GM23338 (cell line): ENCODE measurements around the gene NSMCE4A. TPM values are rescaled to one million over a fixed set of nuclear protein-coding genes. Genes with fewer than 3 reads are reported as not detected.

ENCODE experiments used
- ATAC-seq: fragments of 200-7000 bp; cut with Tn5 transposase; 3 replicates; pipeline ENCODE4 v1.9.1; 2020
- DNase-seq: peaks from one replicate; pipeline ENCODE4 v3.0.0-alpha.2; 2015; ENCODE audit warnings: low spot score
- H2AFZ ChIP-seq: fragments of 200-600 bp; sonication (generic); 2 replicates; pipeline ENCODE4 v1.8.0; 2016; ENCODE audit warnings: antibody characterized with exemption, mild to moderate bottlenecking, moderate library complexity
- H3F3A ChIP-seq: fragments of 200-600 bp; sonication (generic); replicated peaks from 2 replicates; pipeline ENCODE4 v1.8.0; 2017; ENCODE audit warnings: antibody characterized with exemption, mixed run types, low read depth
- H3K27ac ChIP-seq: fragments of 200-600 bp; sonication (generic); 2 replicates; pipeline ENCODE4 v1.6.1; 2016; ENCODE audit warnings: low read depth
- H3K27me3 ChIP-seq: fragments of 200-600 bp; sonication (generic); 2 replicates; pipeline ENCODE4 v1.8.0; 2016; ENCODE audit warnings: mild to moderate bottlenecking, mixed run types, moderate library complexity; ENCODE audit not compliant: insufficient read depth
- H3K36me3 ChIP-seq: fragments of 200-600 bp; sonication (generic); 2 replicates; pipeline ENCODE4 v1.8.0; 2016; ENCODE audit warnings: mild to moderate bottlenecking; ENCODE audit not compliant: insufficient read depth
- H3K4me1 ChIP-seq: fragments of 200-600 bp; sonication (generic); 2 replicates; pipeline ENCODE4 v1.8.0; 2016; ENCODE audit warnings: mild to moderate bottlenecking, moderate library complexity; ENCODE audit not compliant: insufficient read depth
- H3K4me2 ChIP-seq: fragments of 200-600 bp; sonication (generic); 2 replicates; pipeline ENCODE4 v1.7.1; 2017; ENCODE audit warnings: mixed run types
- H3K4me3 ChIP-seq: fragments of 200-600 bp; sonication (generic); 2 replicates; pipeline ENCODE4 v1.6.1; 2016; ENCODE audit warnings: mixed run types
- H3K79me2 ChIP-seq: fragments of 200-600 bp; sonication (generic); replicated peaks from 2 replicates; pipeline ENCODE4 v1.8.0; 2017; ENCODE audit warnings: mild to moderate bottlenecking; ENCODE audit not compliant: insufficient read depth
- H3K9me2 ChIP-seq: fragments of 200-600 bp; sonication (generic); 2 replicates; pipeline ENCODE4 v1.8.0; 2017; ENCODE audit not compliant: insufficient read depth
- H4K20me1 ChIP-seq: fragments of 200-600 bp; sonication (generic); replicated peaks from 2 replicates; pipeline ENCODE4 v1.8.0; 2017; ENCODE audit warnings: mild to moderate bottlenecking; ENCODE audit not compliant: insufficient read depth
- H3K27ac Mint-ChIP-seq: 2 replicates; pipeline ENCODE4 v1.8.0; 2020; ENCODE audit warnings: inconsistent platforms, mild to moderate bottlenecking, moderate library complexity, mixed read lengths
- H3K27me3 Mint-ChIP-seq: 3 replicates; pipeline ENCODE4 v1.8.0; 2022; ENCODE audit warnings: low read depth, mild to moderate bottlenecking, moderate library complexity, mixed read lengths, inconsistent platforms; ENCODE audit not compliant: insufficient read depth, poor library complexity
- H3K36me3 Mint-ChIP-seq: 3 replicates; pipeline ENCODE4 v1.8.0; 2021; ENCODE audit warnings: low read depth, mild to moderate bottlenecking, inconsistent platforms, moderate library complexity, mixed read lengths
- H3K4me1 Mint-ChIP-seq: 3 replicates; pipeline ENCODE4 v1.8.0; 2020; ENCODE audit warnings: mild to moderate bottlenecking, inconsistent platforms, mixed read lengths
- H3K4me3 Mint-ChIP-seq: 3 replicates; pipeline ENCODE4 v1.8.0; 2021; ENCODE audit warnings: moderate library complexity, mild to moderate bottlenecking, inconsistent platforms, mixed read lengths
- H3K9me3 Mint-ChIP-seq: 3 replicates; pipeline ENCODE4 v1.8.0; 2020; ENCODE audit warnings: moderate library complexity, mild to moderate bottlenecking, inconsistent platforms, mixed read lengths
- CREB1 ChIP-seq: fragments of 250-450 bp; sonication (Bioruptor Pico); IDR thresholded peaks from 2 replicates; pipeline ENCODE4 v1.5.0; 2020; ENCODE audit warnings: low read depth, mild to moderate bottlenecking, moderate library complexity
- EZH2 ChIP-seq: fragments of 200-600 bp; sonication (generic); IDR thresholded peaks from one replicate; pipeline ENCODE4 v1.8.0; 2017; ENCODE audit warnings: antibody characterized with exemption, mild to moderate bottlenecking, low read depth; ENCODE audit not compliant: unreplicated experiment
- EZH2phosphoT487 ChIP-seq: fragments of 200-600 bp; sonication (generic); IDR thresholded peaks from one replicate; pipeline ENCODE4 v1.8.1; 2018; ENCODE audit warnings: antibody characterized with exemption; ENCODE audit not compliant: unreplicated experiment
- JUNB ChIP-seq: IDR thresholded peaks from one replicate; pipeline ENCODE4 v1.6.1; 2016; ENCODE audit warnings: antibody characterized with exemption; ENCODE audit not compliant: unreplicated experiment
- POLR2AphosphoS5 ChIP-seq: IDR thresholded peaks from 2 replicates; pipeline ENCODE4 v1.6.1; 2016; ENCODE audit warnings: antibody characterized with exemption, low read depth
- STAT1 ChIP-seq: IDR thresholded peaks from one replicate; pipeline ENCODE4 v1.6.1; 2016; ENCODE audit warnings: antibody characterized with exemption; ENCODE audit not compliant: unreplicated experiment
- ZNF114 ChIP-seq: fragments of 250-450 bp; sonication (Bioruptor Pico); IDR thresholded peaks from 2 replicates; pipeline ENCODE4 v1.5.0; 2020; ENCODE audit warnings: mild to moderate bottlenecking, moderate library complexity
- polyA plus RNA-seq: library from polyadenylated mRNA; unstranded; fragments of >200 nt; fragmentation: Nextera tagmentation; extraction: Ambion mirVana; gene quantifications from 2 replicates; pipeline ENCODE4 v1.2.1, GENCODE V29; 2016
- total RNA-seq: library from RNA; depleted of rRNA; stranded (reverse); fragments of >200 nt; shearing (Covaris generic); gene quantifications from 2 replicates; pipeline ENCODE4 v1.2.3, GENCODE V29; 2014
- TF ChIP-seq, protein P1 (sequence below): fragments of 250-450 bp; sonication (Bioruptor Pico); IDR thresholded peaks from 2 replicates; pipeline ENCODE4 v1.5.0; 2020; ENCODE audit warnings: mild to moderate bottlenecking, moderate library complexity
- TF ChIP-seq, protein P2 (sequence below): IDR thresholded peaks from one replicate; pipeline ENCODE4 v1.6.1; 2018; ENCODE audit warnings: antibody characterized with exemption; ENCODE audit not compliant: unreplicated experiment
- TF ChIP-seq, protein P3 (sequence below), 2 experiments: fragments of 200-600 bp in 1 of 2; sonication (generic) in 1 of 2; conservative IDR thresholded peaks; 2 replicates each; pipeline versions ENCODE4 v1.5.1 to v1.6.1; 2016 to 2017; ENCODE audit warnings: antibody characterized with exemption in 2 of 2, low read depth in 2 of 2, mild to moderate bottlenecking in 2 of 2, moderate library complexity in 1 of 2

NSMCE4A gene
- total and polyA plus RNA-seq, 2 experiments from 2014 or later, result 84.8 to 94.9 TPM

DNA sequence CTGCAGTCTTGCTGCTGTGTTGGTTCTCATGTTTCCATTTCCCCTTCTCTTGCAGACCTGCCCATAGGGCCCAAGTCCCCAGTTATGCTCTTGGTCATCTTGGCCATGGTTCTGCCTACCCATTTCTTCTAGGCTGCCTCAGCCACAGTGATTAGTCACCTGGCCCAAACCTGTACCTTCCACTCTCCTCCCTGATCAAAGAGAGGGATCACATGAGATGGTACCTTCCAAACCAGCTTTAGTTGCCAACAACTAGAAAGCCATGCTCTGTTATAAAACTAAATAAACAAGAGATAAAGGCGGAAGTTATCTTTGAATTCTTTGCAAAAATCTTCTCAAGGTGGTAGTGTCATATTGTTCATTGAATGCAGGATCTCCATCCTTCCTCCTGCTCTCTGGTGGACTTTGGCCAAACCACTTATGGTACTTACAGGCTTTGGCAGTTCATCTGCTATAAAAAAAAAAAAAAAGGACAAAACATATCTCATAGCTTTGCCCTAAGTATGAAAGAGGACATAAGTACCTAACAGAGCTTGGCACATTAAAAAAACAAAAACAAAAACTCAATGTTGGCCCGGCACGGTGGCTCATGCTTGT is 39.7 kb upstream of the NSMCE4A start:
- peaks cover 7% of the 10 kb centered on the region for H3K27me3 Mint-ChIP-seq
- Histone ChIP-seq H3K4me1 (peaks cover 15% of the 10 kb centered on the region), H3K36me3 (no peaks in the 10 kb centered on the region), H4K20me1 (no peaks in the 10 kb centered on the region), H3K4me2 (no peak overlapping the region), H3K27me3 (no peaks in the 10 kb centered on the region), H3K4me3 (no peak overlapping the region), H3F3A (no peaks in the 10 kb centered on the region), H2AFZ (no peak overlapping the region), H3K9me2 (no peaks in the 10 kb centered on the region), H3K27ac (no peak overlapping the region), H3K79me2 (no peaks in the 10 kb centered on the region)
- H3K27ac Mint-ChIP-seq, result no peak overlapping the region
- TF ChIP-seq EZH2phosphoT487 (no peak), CREB1 (CRISPR knock-in tag) (no peak), JUNB (no peak), EZH2 (no peak), STAT1 (no peak), POLR2AphosphoS5 (no peak), ZNF114 (CRISPR knock-in tag) (no peak)
- TF ChIP-seq, protein P1, sequence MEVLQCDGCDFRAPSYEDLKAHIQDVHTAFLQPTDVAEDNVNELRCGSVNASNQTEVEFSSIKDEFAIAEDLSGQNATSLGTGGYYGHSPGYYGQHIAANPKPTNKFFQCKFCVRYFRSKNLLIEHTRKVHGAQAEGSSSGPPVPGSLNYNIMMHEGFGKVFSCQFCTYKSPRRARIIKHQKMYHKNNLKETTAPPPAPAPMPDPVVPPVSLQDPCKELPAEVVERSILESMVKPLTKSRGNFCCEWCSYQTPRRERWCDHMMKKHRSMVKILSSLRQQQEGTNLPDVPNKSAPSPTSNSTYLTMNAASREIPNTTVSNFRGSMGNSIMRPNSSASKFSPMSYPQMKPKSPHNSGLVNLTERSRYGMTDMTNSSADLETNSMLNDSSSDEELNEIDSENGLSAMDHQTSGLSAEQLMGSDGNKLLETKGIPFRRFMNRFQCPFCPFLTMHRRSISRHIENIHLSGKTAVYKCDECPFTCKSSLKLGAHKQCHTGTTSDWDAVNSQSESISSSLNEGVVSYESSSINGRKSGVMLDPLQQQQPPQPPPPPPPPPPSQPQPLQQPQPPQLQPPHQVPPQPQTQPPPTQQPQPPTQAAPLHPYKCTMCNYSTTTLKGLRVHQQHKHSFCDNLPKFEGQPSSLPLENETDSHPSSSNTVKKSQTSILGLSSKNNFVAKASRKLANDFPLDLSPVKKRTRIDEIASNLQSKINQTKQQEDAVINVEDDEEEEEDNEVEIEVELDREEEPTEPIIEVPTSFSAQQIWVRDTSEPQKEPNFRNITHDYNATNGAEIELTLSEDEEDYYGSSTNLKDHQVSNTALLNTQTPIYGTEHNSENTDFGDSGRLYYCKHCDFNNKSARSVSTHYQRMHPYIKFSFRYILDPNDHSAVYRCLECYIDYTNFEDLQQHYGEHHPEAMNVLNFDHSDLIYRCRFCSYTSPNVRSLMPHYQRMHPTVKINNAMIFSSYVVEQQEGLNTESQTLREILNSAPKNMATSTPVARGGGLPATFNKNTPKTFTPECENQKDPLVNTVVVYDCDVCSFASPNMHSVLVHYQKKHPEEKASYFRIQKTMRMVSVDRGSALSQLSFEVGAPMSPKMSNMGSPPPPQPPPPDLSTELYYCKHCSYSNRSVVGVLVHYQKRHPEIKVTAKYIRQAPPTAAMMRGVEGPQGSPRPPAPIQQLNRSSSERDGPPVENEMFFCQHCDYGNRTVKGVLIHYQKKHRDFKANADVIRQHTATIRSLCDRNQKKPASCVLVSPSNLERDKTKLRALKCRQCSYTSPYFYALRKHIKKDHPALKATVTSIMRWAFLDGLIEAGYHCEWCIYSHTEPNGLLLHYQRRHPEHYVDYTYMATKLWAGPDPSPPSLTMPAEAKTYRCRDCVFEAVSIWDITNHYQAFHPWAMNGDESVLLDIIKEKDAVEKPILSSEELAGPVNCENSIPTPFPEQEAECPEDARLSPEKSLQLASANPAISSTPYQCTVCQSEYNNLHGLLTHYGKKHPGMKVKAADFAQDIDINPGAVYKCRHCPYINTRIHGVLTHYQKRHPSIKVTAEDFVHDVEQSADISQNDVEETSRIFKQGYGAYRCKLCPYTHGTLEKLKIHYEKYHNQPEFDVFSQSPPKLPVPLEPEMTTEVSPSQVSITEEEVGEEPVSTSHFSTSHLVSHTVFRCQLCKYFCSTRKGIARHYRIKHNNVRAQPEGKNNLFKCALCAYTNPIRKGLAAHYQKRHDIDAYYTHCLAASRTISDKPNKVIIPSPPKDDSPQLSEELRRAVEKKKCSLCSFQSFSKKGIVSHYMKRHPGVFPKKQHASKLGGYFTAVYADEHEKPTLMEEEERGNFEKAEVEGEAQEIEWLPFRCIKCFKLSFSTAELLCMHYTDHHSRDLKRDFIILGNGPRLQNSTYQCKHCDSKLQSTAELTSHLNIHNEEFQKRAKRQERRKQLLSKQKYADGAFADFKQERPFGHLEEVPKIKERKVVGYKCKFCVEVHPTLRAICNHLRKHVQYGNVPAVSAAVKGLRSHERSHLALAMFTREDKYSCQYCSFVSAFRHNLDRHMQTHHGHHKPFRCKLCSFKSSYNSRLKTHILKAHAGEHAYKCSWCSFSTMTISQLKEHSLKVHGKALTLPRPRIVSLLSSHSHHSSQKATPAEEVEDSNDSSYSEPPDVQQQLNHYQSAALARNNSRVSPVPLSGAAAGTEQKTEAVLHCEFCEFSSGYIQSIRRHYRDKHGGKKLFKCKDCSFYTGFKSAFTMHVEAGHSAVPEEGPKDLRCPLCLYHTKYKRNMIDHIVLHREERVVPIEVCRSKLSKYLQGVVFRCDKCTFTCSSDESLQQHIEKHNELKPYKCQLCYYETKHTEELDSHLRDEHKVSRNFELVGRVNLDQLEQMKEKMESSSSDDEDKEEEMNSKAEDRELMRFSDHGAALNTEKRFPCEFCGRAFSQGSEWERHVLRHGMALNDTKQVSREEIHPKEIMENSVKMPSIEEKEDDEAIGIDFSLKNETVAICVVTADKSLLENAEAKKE, result no peak
- TF ChIP-seq, protein P2, sequence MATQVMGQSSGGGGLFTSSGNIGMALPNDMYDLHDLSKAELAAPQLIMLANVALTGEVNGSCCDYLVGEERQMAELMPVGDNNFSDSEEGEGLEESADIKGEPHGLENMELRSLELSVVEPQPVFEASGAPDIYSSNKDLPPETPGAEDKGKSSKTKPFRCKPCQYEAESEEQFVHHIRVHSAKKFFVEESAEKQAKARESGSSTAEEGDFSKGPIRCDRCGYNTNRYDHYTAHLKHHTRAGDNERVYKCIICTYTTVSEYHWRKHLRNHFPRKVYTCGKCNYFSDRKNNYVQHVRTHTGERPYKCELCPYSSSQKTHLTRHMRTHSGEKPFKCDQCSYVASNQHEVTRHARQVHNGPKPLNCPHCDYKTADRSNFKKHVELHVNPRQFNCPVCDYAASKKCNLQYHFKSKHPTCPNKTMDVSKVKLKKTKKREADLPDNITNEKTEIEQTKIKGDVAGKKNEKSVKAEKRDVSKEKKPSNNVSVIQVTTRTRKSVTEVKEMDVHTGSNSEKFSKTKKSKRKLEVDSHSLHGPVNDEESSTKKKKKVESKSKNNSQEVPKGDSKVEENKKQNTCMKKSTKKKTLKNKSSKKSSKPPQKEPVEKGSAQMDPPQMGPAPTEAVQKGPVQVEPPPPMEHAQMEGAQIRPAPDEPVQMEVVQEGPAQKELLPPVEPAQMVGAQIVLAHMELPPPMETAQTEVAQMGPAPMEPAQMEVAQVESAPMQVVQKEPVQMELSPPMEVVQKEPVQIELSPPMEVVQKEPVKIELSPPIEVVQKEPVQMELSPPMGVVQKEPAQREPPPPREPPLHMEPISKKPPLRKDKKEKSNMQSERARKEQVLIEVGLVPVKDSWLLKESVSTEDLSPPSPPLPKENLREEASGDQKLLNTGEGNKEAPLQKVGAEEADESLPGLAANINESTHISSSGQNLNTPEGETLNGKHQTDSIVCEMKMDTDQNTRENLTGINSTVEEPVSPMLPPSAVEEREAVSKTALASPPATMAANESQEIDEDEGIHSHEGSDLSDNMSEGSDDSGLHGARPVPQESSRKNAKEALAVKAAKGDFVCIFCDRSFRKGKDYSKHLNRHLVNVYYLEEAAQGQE, result no peak
- TF ChIP-seq, protein P3, sequence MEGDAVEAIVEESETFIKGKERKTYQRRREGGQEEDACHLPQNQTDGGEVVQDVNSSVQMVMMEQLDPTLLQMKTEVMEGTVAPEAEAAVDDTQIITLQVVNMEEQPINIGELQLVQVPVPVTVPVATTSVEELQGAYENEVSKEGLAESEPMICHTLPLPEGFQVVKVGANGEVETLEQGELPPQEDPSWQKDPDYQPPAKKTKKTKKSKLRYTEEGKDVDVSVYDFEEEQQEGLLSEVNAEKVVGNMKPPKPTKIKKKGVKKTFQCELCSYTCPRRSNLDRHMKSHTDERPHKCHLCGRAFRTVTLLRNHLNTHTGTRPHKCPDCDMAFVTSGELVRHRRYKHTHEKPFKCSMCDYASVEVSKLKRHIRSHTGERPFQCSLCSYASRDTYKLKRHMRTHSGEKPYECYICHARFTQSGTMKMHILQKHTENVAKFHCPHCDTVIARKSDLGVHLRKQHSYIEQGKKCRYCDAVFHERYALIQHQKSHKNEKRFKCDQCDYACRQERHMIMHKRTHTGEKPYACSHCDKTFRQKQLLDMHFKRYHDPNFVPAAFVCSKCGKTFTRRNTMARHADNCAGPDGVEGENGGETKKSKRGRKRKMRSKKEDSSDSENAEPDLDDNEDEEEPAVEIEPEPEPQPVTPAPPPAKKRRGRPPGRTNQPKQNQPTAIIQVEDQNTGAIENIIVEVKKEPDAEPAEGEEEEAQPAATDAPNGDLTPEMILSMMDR (conservative IDR thresholded peaks at IDR 0.05; ENCODE audit: low read depth in 2 of 2), result no peak
- H3K4me3 Mint-ChIP-seq, result no peak overlapping the region
- DNase-seq (no peak), ATAC-seq (no peak)
- no peaks in the 10 kb centered on the region for H3K9me3 Mint-ChIP-seq
- H3K4me1 Mint-ChIP-seq, result peaks cover 14% of the 10 kb centered on the region
- no peaks in the 10 kb centered on the region for H3K36me3 Mint-ChIP-seq
